ENCODE results near the gene WBP1L.

WBP1L gene

GRCh38 chr10:102761981-102762380 is 18.2 kb downstream of the WBP1L start (continued):
- TF ChIP-seq PATZ1 (tag by site-specific recombination; IDR thresholded peaks at IDR 0.05) (no peak), ZNF560 (tag by site-specific recombination; IDR thresholded peaks at IDR 0.05; ENCODE audit: borderline replicate concordance) (no peak), AEBP2 (tag by site-specific recombination; IDR thresholded peaks at IDR 0.05; ENCODE audit: borderline replicate concordance) (no peak)

- ChIA-PET CTCF (interaction anchor here (0.7 to 6.2 kb wide), 2 partner anchors 9 to 1332 kb away, joined by 3 to 47 read pairs; no protein-coding TSS in a partner anchor), POLR2A (interaction anchor here (0.6 kb wide), 1 partner anchor 14 kb away, joined by 6 read pairs; no protein-coding TSS in a partner anchor)
- peaks cover 14% of the 10 kb centered on the region for H3K4me1 ChIP-seq (ENCODE audit: control insufficient read depth, insufficient read depth, low read length)
- no peak overlapping the region for H3K27ac ChIP-seq (ENCODE audit: extremely low read depth, low read depth, low read length)
- no peaks in the 10 kb centered on the region for H3K9me3 ChIP-seq (ENCODE audit: control insufficient read depth, insufficient read depth, low read depth, low read length)
- TF ChIP-seq YY2 (tag by site-specific recombination; IDR thresholded peaks at IDR 0.05) (no peak), MYNN (tag by site-specific recombination; IDR thresholded peaks at IDR 0.05; ENCODE audit: borderline replicate concordance) (no peak), MZF1 (tag by site-specific recombination; IDR thresholded peaks at IDR 0.05; ENCODE audit: borderline replicate concordance) (no peak), ZNF792 (tag by site-specific recombination; IDR thresholded peaks at IDR 0.05) (no peak), ZNF704 (tag by site-specific recombination; IDR thresholded peaks at IDR 0.05) (no peak), ZNF155 (tag by site-specific recombination; IDR thresholded peaks at IDR 0.05) (no peak), ZNF645 (tag by site-specific recombination; IDR thresholded peaks at IDR 0.05) (no peak), HOXD13 (CRISPR knock-in tag; IDR thresholded peaks at IDR 0.05; ENCODE audit: borderline replicate concordance) (no peak), ZNF366 (tag by site-specific recombination; conservative IDR thresholded peaks at IDR 0.05) (no peak), ZNF768 (tag by site-specific recombination; IDR thresholded peaks at IDR 0.05) (no peak), ZNF518A (tag by site-specific recombination; conservative IDR thresholded peaks at IDR 0.05; ENCODE audit: low read depth) (no peak), ZNF239 (tag by site-specific recombination; IDR thresholded peaks at IDR 0.05) (no peak), ZBTB26 (tag by site-specific recombination; optimal IDR thresholded peaks at IDR 0.05) (no peak), ZNF184 (tag by site-specific recombination; IDR thresholded peaks at IDR 0.05) (no peak), BCL11A (tag by site-specific recombination; IDR thresholded peaks at IDR 0.05; ENCODE audit: low read depth) (no peak)
- TF ChIP-seq, protein P1, sequence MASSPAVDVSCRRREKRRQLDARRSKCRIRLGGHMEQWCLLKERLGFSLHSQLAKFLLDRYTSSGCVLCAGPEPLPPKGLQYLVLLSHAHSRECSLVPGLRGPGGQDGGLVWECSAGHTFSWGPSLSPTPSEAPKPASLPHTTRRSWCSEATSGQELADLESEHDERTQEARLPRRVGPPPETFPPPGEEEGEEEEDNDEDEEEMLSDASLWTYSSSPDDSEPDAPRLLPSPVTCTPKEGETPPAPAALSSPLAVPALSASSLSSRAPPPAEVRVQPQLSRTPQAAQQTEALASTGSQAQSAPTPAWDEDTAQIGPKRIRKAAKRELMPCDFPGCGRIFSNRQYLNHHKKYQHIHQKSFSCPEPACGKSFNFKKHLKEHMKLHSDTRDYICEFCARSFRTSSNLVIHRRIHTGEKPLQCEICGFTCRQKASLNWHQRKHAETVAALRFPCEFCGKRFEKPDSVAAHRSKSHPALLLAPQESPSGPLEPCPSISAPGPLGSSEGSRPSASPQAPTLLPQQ (tag by site-specific recombination; IDR thresholded peaks at IDR 0.05): no peak
- no peaks in the 10 kb centered on the region for H3K36me3 ChIP-seq (ENCODE audit: control insufficient read depth in 2 of 2, insufficient read depth in 1 of 2, low read length in 2 of 2)
- H3K4me3 ChIP-seq (ENCODE audit: low read depth, low read length): no peak overlapping the region
Measured at GRCh38 chr10:102762401-102763015, 18.8 kb downstream of the WBP1L start.
